ENCODE results near the gene PAQR7. TPM values are rescaled to one million over a fixed set of nuclear protein-coding genes. Genes with fewer than 3 reads are reported as not detected.

The PAQR7 gene
- total RNA-seq, 1 donor from 2014 or later: 7.3 TPM

GRCh38 chr1:25912076-25912831 lies 36.7 kb upstream of the PAQR7 start:
- no peaks in the 10 kb centered on the region for H3K27me3 ChIP-seq (ENCODE audit: control insufficient read depth in 3 of 3, insufficient read depth in 3 of 3, low read length in 3 of 3)
- no peak overlapping the region for H3K27ac ChIP-seq (ENCODE audit: low read depth, low read length)
- H3K36me3 ChIP-seq (ENCODE audit: control insufficient read depth in 3 of 3, insufficient read depth in 3 of 3, low read length in 3 of 3): no peaks in the 10 kb centered on the region
- H3K9me3 ChIP-seq (ENCODE audit: control insufficient read depth in 3 of 3, low read length in 3 of 3): no peaks in the 10 kb centered on the region
- no peak overlapping the region for H3K9ac ChIP-seq (ENCODE audit: low read depth in 1 of 3, low read length in 3 of 3)
- no peaks in the 10 kb centered on the region for H3K4me1 ChIP-seq (ENCODE audit: control insufficient read depth in 3 of 3, insufficient read depth in 3 of 3, low read length in 3 of 3)
- no peak overlapping the region for H3K4me3 ChIP-seq (ENCODE audit: low read length in 3 of 3)

- H3K27ac ChIP-seq (ENCODE audit: low read depth, low read length): no peak overlapping the region
- no peaks in the 10 kb centered on the region for H3K9me3 ChIP-seq (ENCODE audit: control insufficient read depth in 3 of 3, low read length in 3 of 3)
- H3K4me3 ChIP-seq (ENCODE audit: low read length in 3 of 3): no peak overlapping the region
- H3K4me1 ChIP-seq (ENCODE audit: control insufficient read depth in 3 of 3, insufficient read depth in 3 of 3, low read length in 3 of 3): peaks cover 0 to 8% (median 6%) of the 10 kb centered on the region in 3 donors
- H3K36me3 ChIP-seq (ENCODE audit: control insufficient read depth in 3 of 3, insufficient read depth in 3 of 3, low read length in 3 of 3): no peaks in the 10 kb centered on the region
- no peak overlapping the region for H3K9ac ChIP-seq (ENCODE audit: low read depth in 1 of 3, low read length in 3 of 3)
- H3K27me3 ChIP-seq (ENCODE audit: control insufficient read depth in 3 of 3, insufficient read depth in 3 of 3, low read length in 3 of 3): no peaks in the 10 kb centered on the region
Observed at GRCh38 chr1:25911162-25911561, 35.7 kb upstream of the PAQR7 start.

- H3K27ac ChIP-seq (ENCODE audit: low read depth, low read length): no peak overlapping the region
- no peak overlapping the region for H3K9ac ChIP-seq (ENCODE audit: low read depth in 1 of 3, low read length in 3 of 3)
- H3K36me3 ChIP-seq (ENCODE audit: control insufficient read depth in 3 of 3, insufficient read depth in 3 of 3, low read length in 3 of 3): no peaks in the 10 kb centered on the region
- no peaks in the 10 kb centered on the region for H3K9me3 ChIP-seq (ENCODE audit: control insufficient read depth in 3 of 3, low read length in 3 of 3)
- peaks cover 6 to 10% (median 7%) of the 10 kb centered on the region in 3 donors for H3K4me1 ChIP-seq (ENCODE audit: control insufficient read depth in 3 of 3, insufficient read depth in 3 of 3, low read length in 3 of 3)
- no peak overlapping the region for H3K4me3 ChIP-seq (ENCODE audit: low read length in 3 of 3)
- H3K27me3 ChIP-seq (ENCODE audit: control insufficient read depth in 3 of 3, insufficient read depth in 3 of 3, low read length in 3 of 3): no peaks in the 10 kb centered on the region
Observed at GRCh38 chr1:25909040-25909439, 33.5 kb upstream of the PAQR7 start.

- no peaks in the 10 kb centered on the region for H3K27me3 ChIP-seq (ENCODE audit: control insufficient read depth in 3 of 3, insufficient read depth in 3 of 3, low read length in 3 of 3)
- H3K36me3 ChIP-seq (ENCODE audit: control insufficient read depth in 3 of 3, insufficient read depth in 3 of 3, low read length in 3 of 3): no peaks in the 10 kb centered on the region
- H3K27ac ChIP-seq (ENCODE audit: low read depth, low read length): no peak overlapping the region
- H3K4me3 ChIP-seq (ENCODE audit: low read length in 3 of 3): no peak overlapping the region
- H3K4me1 ChIP-seq (ENCODE audit: control insufficient read depth in 3 of 3, insufficient read depth in 3 of 3, low read length in 3 of 3): peaks cover 6 to 10% (median 7%) of the 10 kb centered on the region in 3 donors
- no peak overlapping the region for H3K9ac ChIP-seq (ENCODE audit: low read depth in 1 of 3, low read length in 3 of 3)
- no peaks in the 10 kb centered on the region for H3K9me3 ChIP-seq (ENCODE audit: control insufficient read depth in 3 of 3, low read length in 3 of 3)
Observed at GRCh38 chr1:25908161-25908560, 32.7 kb upstream of the PAQR7 start.

DNA sequence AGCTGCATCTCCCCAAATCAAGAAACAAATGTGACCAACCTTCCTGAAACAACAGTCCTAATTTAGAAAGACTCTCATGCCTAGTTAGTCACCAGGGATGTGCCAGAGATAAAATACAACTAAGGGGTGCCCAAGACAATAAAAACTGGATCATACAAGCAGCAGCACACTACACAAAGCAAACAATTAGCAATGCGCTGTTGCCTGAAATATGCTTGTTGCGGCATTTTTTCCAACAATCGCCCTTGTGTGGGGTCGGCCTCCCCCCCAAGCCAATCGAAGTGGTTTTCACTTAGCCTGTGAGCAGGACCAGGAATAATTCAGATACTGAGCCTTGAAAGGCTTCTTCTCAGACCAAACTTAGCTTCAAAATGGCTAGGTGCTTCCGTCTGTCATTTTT lies 32.1 kb upstream of the PAQR7 start:
- Histone ChIP-seq H3K27me3 (ENCODE audit: control insufficient read depth in 3 of 3, insufficient read depth in 3 of 3, low read length in 3 of 3) (no peaks in the 10 kb centered on the region), H3K9ac (ENCODE audit: low read depth in 1 of 3, low read length in 3 of 3) (no peak overlapping the region), H3K4me1 (ENCODE audit: control insufficient read depth in 3 of 3, insufficient read depth in 3 of 3, low read length in 3 of 3) (peaks cover 6 to 10% (median 7%) of the 10 kb centered on the region in 3 donors), H3K36me3 (ENCODE audit: control insufficient read depth in 3 of 3, insufficient read depth in 3 of 3, low read length in 3 of 3) (peaks cover 0 to under 1% (median 0%) of the 10 kb centered on the region in 3 donors), H3K4me3 (ENCODE audit: low read length in 3 of 3) (no peak overlapping the region), H3K9me3 (ENCODE audit: control insufficient read depth in 3 of 3, low read length in 3 of 3) (no peaks in the 10 kb centered on the region), H3K27ac (ENCODE audit: low read depth, low read length) (no peak overlapping the region)

DNA sequence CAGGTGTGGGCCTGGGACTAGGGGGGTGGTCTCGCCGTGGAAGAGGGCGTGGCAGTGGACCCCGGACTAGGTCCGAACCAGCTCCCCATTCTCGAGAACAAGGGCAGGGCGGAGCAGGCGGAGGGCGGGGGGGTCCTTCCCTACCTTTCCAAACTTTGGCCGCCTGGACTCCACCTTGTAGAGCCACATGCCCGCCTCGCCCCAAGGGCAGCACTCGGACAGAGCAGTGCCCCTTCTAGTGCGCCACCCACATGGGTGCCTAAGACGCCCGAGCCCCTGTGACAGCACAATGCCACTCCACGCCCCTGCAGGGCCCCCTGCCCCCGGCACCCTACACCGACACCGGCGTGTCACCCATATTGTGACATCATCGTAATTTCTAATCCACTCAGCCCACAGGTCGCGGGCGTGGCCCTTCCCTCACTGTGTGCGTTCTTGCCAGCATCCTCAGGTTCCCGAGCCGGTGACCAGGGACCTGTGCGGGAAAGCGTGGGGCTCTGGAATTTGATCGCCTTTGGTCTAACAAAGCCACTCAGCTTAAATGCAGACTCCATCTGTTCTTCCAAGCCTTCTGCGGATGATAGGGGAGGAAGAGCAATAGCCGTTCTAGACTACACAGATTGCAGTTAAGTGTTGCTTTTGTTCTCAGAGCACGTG lies 31.3 kb upstream of the PAQR7 start:
- no peaks in the 10 kb centered on the region for H3K9me3 ChIP-seq (ENCODE audit: control insufficient read depth in 3 of 3, low read length in 3 of 3)
- peaks cover 0 to 4% (median 0%) of the 10 kb centered on the region in 3 donors for H3K36me3 ChIP-seq (ENCODE audit: control insufficient read depth in 3 of 3, insufficient read depth in 3 of 3, low read length in 3 of 3)
- H3K27me3 ChIP-seq (ENCODE audit: control insufficient read depth in 3 of 3, insufficient read depth in 3 of 3, low read length in 3 of 3): no peaks in the 10 kb centered on the region
- H3K4me3 ChIP-seq (ENCODE audit: low read length in 3 of 3): peak overlapping the region; percentile 43 to 70 (median 66)
- peaks cover 6 to 10% (median 7%) of the 10 kb centered on the region in 3 donors for H3K4me1 ChIP-seq (ENCODE audit: control insufficient read depth in 3 of 3, insufficient read depth in 3 of 3, low read length in 3 of 3)
- peak overlapping the region; percentile 28 to 68 (median 33) for H3K9ac ChIP-seq (ENCODE audit: low read depth in 1 of 3, low read length in 3 of 3)
- no peak overlapping the region for H3K27ac ChIP-seq (ENCODE audit: low read depth, low read length)

DNA sequence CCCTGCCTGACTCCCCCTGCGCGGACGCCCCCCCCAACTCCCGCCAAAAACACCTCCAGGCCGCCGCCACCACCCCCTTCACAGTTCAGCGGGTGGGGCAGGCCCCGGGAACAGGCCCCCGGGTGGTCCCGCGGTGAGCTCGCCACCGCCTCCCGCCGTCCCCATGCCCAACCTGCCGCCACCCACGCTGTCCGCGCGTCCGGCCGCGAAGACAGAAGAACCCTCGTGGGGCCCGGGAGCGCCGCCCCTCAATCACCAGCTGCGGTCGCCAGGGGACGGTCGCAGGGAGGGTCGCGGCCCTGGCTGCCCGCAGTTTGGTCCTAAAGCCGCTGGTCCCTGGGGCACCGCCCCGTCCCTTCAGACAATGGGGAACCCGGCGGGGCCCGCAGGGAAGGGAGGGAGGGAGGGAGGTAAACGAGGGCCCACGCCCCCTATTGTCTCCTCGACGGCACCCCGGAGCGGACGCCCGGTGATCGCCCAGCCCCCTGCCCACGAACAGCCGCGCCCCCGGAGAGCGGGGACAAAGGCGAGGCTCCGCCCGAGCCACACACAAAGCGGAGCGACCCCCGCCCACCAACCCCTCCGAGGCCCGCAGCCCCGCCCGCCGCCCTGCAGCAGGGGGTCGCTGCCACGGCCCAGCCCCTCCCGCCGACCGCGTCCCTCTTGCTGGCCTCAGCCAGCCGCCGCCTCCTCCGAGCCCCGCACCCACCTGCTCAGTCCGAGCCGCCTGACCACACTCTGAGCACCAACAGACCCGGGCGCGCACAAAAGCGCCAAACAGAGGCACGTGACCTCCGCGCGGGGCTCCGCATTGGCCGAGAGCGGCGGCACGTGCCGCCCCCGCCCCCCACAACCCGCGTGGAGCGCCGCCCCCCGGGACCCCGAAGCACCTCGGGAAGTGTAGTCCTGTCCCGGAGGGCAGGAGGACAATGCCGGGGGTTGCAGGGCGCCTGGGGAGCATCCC lies 30.5 kb upstream of the PAQR7 start, which contains the start of gene STMN1:
TSS of gene STMN1 (minus strand) at position 740 of the 964 bp plus-strand sequence. CDS start 1,743 bp downstream, outside the sequence.
- peaks cover 6 to 10% (median 7%) of the 10 kb centered on the region in 3 donors for H3K4me1 ChIP-seq (ENCODE audit: control insufficient read depth in 3 of 3, insufficient read depth in 3 of 3, low read length in 3 of 3)

DNA sequence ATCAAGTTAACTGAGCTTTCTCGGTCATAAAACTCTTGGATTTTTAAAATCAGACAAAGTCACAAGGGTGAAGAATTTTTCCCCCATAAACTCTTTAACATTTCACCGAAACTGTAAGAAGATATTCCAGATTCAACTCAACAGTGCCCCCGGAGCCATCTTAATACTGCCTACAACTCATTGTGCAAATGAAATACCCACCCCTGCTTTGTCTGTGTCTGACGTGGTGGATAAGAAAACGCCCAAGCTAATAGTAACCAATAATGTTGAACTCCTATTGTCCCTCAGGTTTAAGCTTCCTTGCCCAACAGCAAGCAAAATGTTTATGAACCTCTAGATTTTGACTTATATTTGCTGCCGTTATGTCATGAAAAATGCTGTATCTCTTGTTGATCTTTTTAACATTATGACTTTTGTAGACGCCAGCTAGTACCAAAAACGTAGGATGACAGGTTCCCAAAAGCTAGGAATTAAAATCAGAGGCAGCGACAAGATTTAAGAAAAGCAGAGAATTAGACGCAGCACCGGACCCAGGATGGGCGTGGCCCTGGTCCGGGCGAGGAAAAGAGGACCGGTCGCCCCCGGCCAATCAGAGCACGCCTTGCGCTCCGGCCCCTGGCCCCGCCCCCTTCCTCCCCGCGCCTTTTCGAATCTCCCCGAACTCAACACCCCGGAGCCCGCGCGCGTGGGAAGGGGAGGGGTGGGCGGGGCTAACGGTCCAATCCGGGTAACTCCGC lies 29.6 kb upstream of the PAQR7 start:
- peak overlapping the region; percentile 46 to 72 (median 62) for H3K9ac ChIP-seq (ENCODE audit: low read depth in 1 of 3, low read length in 3 of 3)
- H3K36me3 ChIP-seq (ENCODE audit: control insufficient read depth in 3 of 3, insufficient read depth in 3 of 3, low read length in 3 of 3): peaks cover 0 to 16% (median 2%) of the 10 kb centered on the region in 3 donors
- H3K27ac ChIP-seq (ENCODE audit: low read depth, low read length): no peak overlapping the region
- H3K4me3 ChIP-seq (ENCODE audit: low read length in 3 of 3): peak overlapping the region; percentile 66 to 76 (median 73)
- H3K9me3 ChIP-seq (ENCODE audit: control insufficient read depth in 3 of 3, low read length in 3 of 3): no peaks in the 10 kb centered on the region
- peaks cover 6 to 10% (median 7%) of the 10 kb centered on the region in 3 donors for H3K4me1 ChIP-seq (ENCODE audit: control insufficient read depth in 3 of 3, insufficient read depth in 3 of 3, low read length in 3 of 3)
- H3K27me3 ChIP-seq (ENCODE audit: control insufficient read depth in 3 of 3, insufficient read depth in 3 of 3, low read length in 3 of 3): no peaks in the 10 kb centered on the region

More for the DNA sequence above, 30.5 kb upstream of the PAQR7 start, which contains the start of gene STMN1:
- Histone ChIP-seq H3K4me3 (ENCODE audit: low read length in 3 of 3) (peak within 1 kb of the TSS; percentile 66 to 76 (median 73)), H3K27me3 (ENCODE audit: control insufficient read depth in 3 of 3, insufficient read depth in 3 of 3, low read length in 3 of 3) (no peaks in the 10 kb centered on the region), H3K36me3 (ENCODE audit: control insufficient read depth in 3 of 3, insufficient read depth in 3 of 3, low read length in 3 of 3) (peaks cover 0 to 9% (median 2%) of the 10 kb centered on the region in 3 donors), H3K9me3 (ENCODE audit: control insufficient read depth in 3 of 3, low read length in 3 of 3) (no peaks in the 10 kb centered on the region), H3K9ac (ENCODE audit: low read depth in 1 of 3, low read length in 3 of 3) (peak within 1 kb of the TSS; percentile 33 to 72 (median 68)), H3K27ac (ENCODE audit: low read depth, low read length) (no peak within 1 kb of the TSS)

GRCh38 chr1:25903986-25904385 lies 28.5 kb upstream of the PAQR7 start:
- H3K4me3 ChIP-seq (ENCODE audit: low read length in 3 of 3): no peak overlapping the region
- H3K9ac ChIP-seq (ENCODE audit: low read depth in 1 of 3, low read length in 3 of 3): no peak overlapping the region
- H3K36me3 ChIP-seq (ENCODE audit: control insufficient read depth in 3 of 3, insufficient read depth in 3 of 3, low read length in 3 of 3): peaks cover 0 to 22% (median 3%) of the 10 kb centered on the region in 3 donors

More at GRCh38 chr1:25903986-25904385, 28.5 kb upstream of the PAQR7 start:
- H3K4me1 ChIP-seq (ENCODE audit: control insufficient read depth in 3 of 3, insufficient read depth in 3 of 3, low read length in 3 of 3): peaks cover 6 to 10% (median 7%) of the 10 kb centered on the region in 3 donors
- no peaks in the 10 kb centered on the region for H3K9me3 ChIP-seq (ENCODE audit: control insufficient read depth in 3 of 3, low read length in 3 of 3)
- no peaks in the 10 kb centered on the region for H3K27me3 ChIP-seq (ENCODE audit: control insufficient read depth in 3 of 3, insufficient read depth in 3 of 3, low read length in 3 of 3)
- H3K27ac ChIP-seq (ENCODE audit: low read depth, low read length): no peak overlapping the region
